Karpas-422 (cell line): ENCODE data around the gene SPTBN5. TPM values are rescaled to one million over a fixed set of nuclear protein-coding genes. Genes with fewer than 3 reads are reported as not detected.

ENCODE experiments used
- DNase-seq: peaks from one replicate; pipeline ENCODE4 v3.0.0-alpha.2; 2015
- H2AFZ ChIP-seq: fragments of 200-600 bp; sonication (generic); 2 replicates; pipeline ENCODE4 v1.6.1; 2014; ENCODE audit warnings: antibody characterized with exemption, low read length, mixed read lengths
- H3K27ac ChIP-seq: fragments of 200-600 bp; sonication (generic); 2 replicates; pipeline ENCODE4 v1.5.1; 2014; ENCODE audit warnings: mild to moderate bottlenecking, low read length, moderate library complexity
- H3K27me3 ChIP-seq: fragments of 200-600 bp; sonication (generic); 2 replicates; pipeline ENCODE4 v1.6.1; 2014; ENCODE audit warnings: low read length, mixed read lengths
- H3K36me3 ChIP-seq: fragments of 200-600 bp; sonication (generic); 2 replicates; pipeline ENCODE4 v1.6.1; 2014; ENCODE audit warnings: low read length, mixed read lengths; ENCODE audit not compliant: insufficient read depth
- H3K4me1 ChIP-seq: fragments of 200-600 bp; sonication (generic); 2 replicates; pipeline ENCODE4 v1.6.1; 2014; ENCODE audit warnings: mild to moderate bottlenecking, low read length, mixed read lengths
- H3K4me2 ChIP-seq: fragments of 200-600 bp; sonication (generic); 2 replicates; pipeline ENCODE4 v1.6.1; 2014; ENCODE audit warnings: low read length, low read depth, mild to moderate bottlenecking; ENCODE audit not compliant: poor library complexity, severe bottlenecking
- H3K4me3 ChIP-seq: fragments of 200-600 bp; sonication (generic); 2 replicates; pipeline ENCODE4 v1.5.1; 2014; ENCODE audit warnings: mild to moderate bottlenecking, antibody characterized with exemption, low read length, mixed read lengths
- H3K79me2 ChIP-seq: fragments of 200-600 bp; sonication (generic); 2 replicates; pipeline ENCODE4 v1.6.1; 2014; ENCODE audit warnings: mild to moderate bottlenecking, low read length, mixed read lengths
- H3K9ac ChIP-seq: fragments of 200-600 bp; sonication (generic); 2 replicates; pipeline ENCODE4 v1.6.0; 2014; ENCODE audit warnings: low read length
- H3K9me2 ChIP-seq: fragments of 200-600 bp; sonication (generic), shearing (Covaris generic); replicated peaks from 2 replicates; pipeline ENCODE4 v1.6.0; 2014; ENCODE audit warnings: mild to moderate bottlenecking, low read length, moderate library complexity; ENCODE audit not compliant: insufficient read depth
- H3K9me3 ChIP-seq: fragments of 300-700, 200-600 bp; sonication (generic); 2 replicates; pipeline ENCODE4 v1.6.1; 2014; ENCODE audit warnings: low read length, mixed read lengths
- H4K20me1 ChIP-seq: fragments of 200-600 bp; sonication (generic); 2 replicates; pipeline ENCODE4 v1.6.1; 2014; ENCODE audit warnings: mild to moderate bottlenecking, antibody characterized with exemption, low read length, low read depth; ENCODE audit not compliant: insufficient read depth
- total RNA-seq: library from RNA; depleted of rRNA; stranded (reverse); fragments of >200 nt; shearing (Covaris generic); gene quantifications from 2 replicates; pipeline ENCODE4 v1.2.3, GENCODE V29; 2014; ENCODE audit warnings: low replicate concordance

Gene SPTBN5
- total RNA-seq, 1 experiment from 2014 or later = 0.11 TPM

DNA sequence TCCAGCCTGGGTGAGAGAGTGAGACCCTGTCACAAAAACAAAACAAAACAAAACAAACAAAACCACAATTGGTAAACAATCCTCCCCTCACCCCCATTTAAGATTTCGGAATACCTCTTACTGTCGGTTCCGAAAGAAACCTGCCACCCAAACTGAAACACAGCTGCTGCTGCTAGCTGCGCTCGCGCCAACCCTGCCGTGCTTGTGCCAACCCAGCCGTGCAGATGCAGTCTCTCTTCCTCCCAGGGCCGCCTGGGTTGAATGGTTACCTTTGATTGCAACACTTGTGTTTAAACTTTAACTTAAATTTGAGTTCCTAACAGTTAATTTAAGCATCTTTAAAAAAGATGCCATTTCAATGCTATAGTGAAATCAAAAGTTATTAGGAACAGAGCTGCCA lies 28.5 kb upstream of the SPTBN5 start:
- no peak for DNase-seq
- Histone ChIP-seq H3K36me3 (0 out of 2 replicates have a peak, but pooled peaks cover 4% of the 10 kb centered on the region), H2AFZ (no peak overlapping the region), H3K27me3 (no peaks in the 10 kb centered on the region), H3K27ac (no peak overlapping the region), H3K4me2 (no peak overlapping the region), H3K9ac (no peak overlapping the region), H3K4me1 (peaks cover 27% of the 10 kb centered on the region), H4K20me1 (no peaks in the 10 kb centered on the region), H3K4me3 (no peak overlapping the region), H3K9me2 (no peaks in the 10 kb centered on the region), H3K79me2 (peaks cover 9% of the 10 kb centered on the region), H3K9me3 (no peaks in the 10 kb centered on the region)

DNA sequence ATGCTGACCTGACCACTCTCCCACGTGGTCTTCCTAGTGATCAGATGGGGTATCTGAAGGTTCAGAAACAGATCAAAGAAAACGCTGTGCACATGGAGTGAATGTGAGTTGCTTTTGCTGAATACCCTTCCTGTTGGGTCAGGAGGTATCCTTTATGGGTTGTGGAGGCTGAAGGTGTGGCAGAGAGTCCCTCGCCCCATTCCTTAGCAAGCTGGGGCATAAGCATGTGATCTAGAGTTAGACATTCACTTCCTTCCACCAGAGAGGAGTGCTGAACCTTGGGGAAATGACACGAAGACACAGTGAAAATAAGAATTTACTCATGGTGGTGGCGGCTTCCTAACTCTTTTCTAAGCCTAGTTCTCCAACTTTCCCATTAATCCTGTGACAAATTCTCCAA lies 27.8 kb upstream of the SPTBN5 start:
- Histone ChIP-seq H3K27me3 (no peaks in the 10 kb centered on the region), H3K79me2 (peaks cover 3% of the 10 kb centered on the region; the same call in 1 of the 2 replicates), H3K4me3 (no peak overlapping the region), H3K4me1 (peaks cover 20% of the 10 kb centered on the region), H3K9me3 (no peaks in the 10 kb centered on the region), H3K4me2 (no peak overlapping the region), H4K20me1 (no peaks in the 10 kb centered on the region), H3K9me2 (no peaks in the 10 kb centered on the region), H3K27ac (no peak overlapping the region), H2AFZ (no peak overlapping the region), H3K36me3 (0 out of 2 replicates have a peak, but pooled peaks cover 4% of the 10 kb centered on the region), H3K9ac (no peak overlapping the region)
- no peak for DNase-seq

GRCh38 chr15:41921167-41921566 lies 27.3 kb upstream of the SPTBN5 start:
- no peak overlapping the region for H3K4me2 ChIP-seq
- no peaks in the 10 kb centered on the region; the same call in 1 of the 2 replicates for H3K79me2 ChIP-seq
- 0 out of 2 replicates have a peak overlapping the region, but pooled peaks have one; percentile 58 for H3K27ac ChIP-seq
- H2AFZ ChIP-seq = no peak overlapping the region
- no peak for DNase-seq
- peaks cover 20% of the 10 kb centered on the region for H3K4me1 ChIP-seq
- no peaks in the 10 kb centered on the region for H3K9me3 ChIP-seq
- no peaks in the 10 kb centered on the region for H4K20me1 ChIP-seq
- no peaks in the 10 kb centered on the region for H3K9me2 ChIP-seq
- H3K36me3 ChIP-seq = 0 out of 2 replicates have a peak, but pooled peaks cover 4% of the 10 kb centered on the region
- no peak overlapping the region for H3K4me3 ChIP-seq
- no peaks in the 10 kb centered on the region for H3K27me3 ChIP-seq
- H3K9ac ChIP-seq = no peak overlapping the region

- no peaks in the 10 kb centered on the region for H4K20me1 ChIP-seq
- H3K9ac ChIP-seq = peak overlapping the region; percentile 36
- H3K4me1 ChIP-seq = peaks cover 20% of the 10 kb centered on the region
These were observed 26.2 kb upstream of the SPTBN5 start for GRCh38 chr15:41919954-41920538.

GRCh38 chr15:41919201-41919820 lies 25.5 kb upstream of the SPTBN5 start:
- Histone ChIP-seq H3K9me2 (no peaks in the 10 kb centered on the region), H3K4me3 (no peak overlapping the region), H3K4me1 (peaks cover 20% of the 10 kb centered on the region), H3K9ac (no peak overlapping the region), H3K27me3 (no peaks in the 10 kb centered on the region), H3K4me2 (no peak overlapping the region), H3K9me3 (no peaks in the 10 kb centered on the region), H3K27ac (peak overlapping the region; percentile 21; the same call in 1 of the 2 replicates), H3K36me3 (0 out of 2 replicates have a peak, but pooled peaks cover 4% of the 10 kb centered on the region), H3K79me2 (no peaks in the 10 kb centered on the region; the same call in 1 of the 2 replicates), H4K20me1 (no peaks in the 10 kb centered on the region), H2AFZ (no peak overlapping the region)
- no peak for DNase-seq

More at GRCh38 chr15:41919954-41920538, 26.2 kb upstream of the SPTBN5 start:
- Histone ChIP-seq H2AFZ (no peak overlapping the region), H3K36me3 (0 out of 2 replicates have a peak, but pooled peaks cover 4% of the 10 kb centered on the region), H3K27me3 (no peaks in the 10 kb centered on the region), H3K4me3 (no peak overlapping the region), H3K79me2 (no peaks in the 10 kb centered on the region; the same call in 1 of the 2 replicates), H3K4me2 (peak overlapping the region; percentile 20), H3K27ac (peak overlapping the region; percentile 58), H3K9me3 (no peaks in the 10 kb centered on the region), H3K9me2 (no peaks in the 10 kb centered on the region)
- no peak for DNase-seq

DNA sequence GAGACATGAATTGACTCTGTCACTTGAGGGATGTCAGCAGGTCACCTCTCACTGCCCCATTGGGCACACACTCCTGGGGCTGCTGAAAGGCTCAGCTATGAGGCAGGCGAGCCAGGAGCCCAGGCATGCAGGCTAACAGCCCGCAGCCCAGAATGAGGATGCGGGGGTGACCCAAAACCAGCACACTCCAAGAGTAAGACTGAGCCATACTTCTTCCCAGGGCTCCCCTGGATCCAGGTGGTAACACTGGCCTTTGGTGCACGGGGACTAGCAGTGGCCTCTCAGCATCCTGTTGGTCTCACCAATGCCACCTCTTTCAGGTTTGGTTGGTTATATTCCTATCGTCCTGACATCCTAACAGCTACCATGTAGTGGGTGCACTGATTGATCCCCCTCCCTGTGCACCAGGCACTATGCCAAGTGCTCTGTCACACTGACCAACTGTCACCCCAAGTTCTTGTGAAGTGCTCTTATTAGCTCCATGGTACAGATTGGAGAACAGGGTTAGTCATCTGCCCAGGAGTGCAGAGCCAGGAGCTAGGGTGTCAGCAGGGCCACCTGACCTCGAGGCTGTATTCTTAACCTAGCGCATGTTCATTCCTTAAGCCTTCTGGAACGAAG lies 24.8 kb upstream of the SPTBN5 start:
- no peaks in the 10 kb centered on the region for H3K9me3 ChIP-seq
- H3K4me1 ChIP-seq = peaks cover 20% of the 10 kb centered on the region
- 0 out of 2 replicates have a peak, but pooled peaks cover 4% of the 10 kb centered on the region for H3K36me3 ChIP-seq
- H3K27me3 ChIP-seq = no peaks in the 10 kb centered on the region
- no peaks in the 10 kb centered on the region for H3K9me2 ChIP-seq
- no peak overlapping the region for H3K27ac ChIP-seq
- H3K79me2 ChIP-seq = no peaks in the 10 kb centered on the region; the same call in 1 of the 2 replicates
- no peaks in the 10 kb centered on the region for H4K20me1 ChIP-seq
- no peak for DNase-seq
- no peak overlapping the region for H3K9ac ChIP-seq
- H2AFZ ChIP-seq = no peak overlapping the region
- no peak overlapping the region for H3K4me2 ChIP-seq
- H3K4me3 ChIP-seq = no peak overlapping the region

DNA sequence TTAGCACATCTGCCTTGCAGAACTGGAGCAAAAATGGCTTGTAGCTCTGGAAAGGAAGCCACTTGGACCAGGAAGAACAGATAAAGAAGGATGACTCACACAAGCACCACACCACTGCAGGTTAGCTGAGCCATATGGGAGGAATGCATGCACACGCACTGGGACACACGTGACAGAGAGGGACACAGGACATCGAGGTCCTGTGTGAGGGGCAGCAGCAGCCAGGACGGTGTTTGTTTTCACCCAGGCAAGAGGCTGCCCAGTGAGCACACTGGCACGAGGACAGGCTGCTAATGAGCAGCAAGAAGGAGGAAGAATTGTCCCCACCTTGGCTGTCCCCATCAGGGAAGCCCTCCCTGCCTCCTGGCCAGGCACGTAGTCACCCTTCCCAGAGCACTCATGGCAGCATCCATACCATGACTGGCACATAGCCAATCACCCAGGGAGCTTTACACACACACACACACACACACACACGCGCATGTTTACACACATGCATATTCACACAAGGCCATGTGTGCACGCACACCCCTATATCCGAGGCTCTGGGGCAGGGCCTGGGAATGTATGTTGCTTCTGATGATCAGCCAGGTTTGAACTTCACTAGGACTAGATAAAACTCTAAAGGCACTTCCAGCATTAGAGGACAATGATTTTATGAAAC lies 24.0 kb upstream of the SPTBN5 start:
- Histone ChIP-seq H3K4me2 (no peak overlapping the region), H3K4me3 (no peak overlapping the region), H3K36me3 (0 out of 2 replicates have a peak, but pooled peaks cover 4% of the 10 kb centered on the region), H3K4me1 (peaks cover 20% of the 10 kb centered on the region), H3K79me2 (peaks cover 3% of the 10 kb centered on the region; the same call in 1 of the 2 replicates), H3K27ac (no peak overlapping the region), H3K9ac (no peak overlapping the region), H3K27me3 (no peaks in the 10 kb centered on the region), H3K9me2 (no peaks in the 10 kb centered on the region), H4K20me1 (no peaks in the 10 kb centered on the region), H3K9me3 (no peaks in the 10 kb centered on the region), H2AFZ (no peak overlapping the region)
- no peak for DNase-seq
